Nephron progenitor cell (in vitro differentiated cells): ENCODE data around the gene VDR.

Experiments used
- DNase-seq: peaks from one replicate; pipeline ENCODE4 v3.0.0; 2021
- H3K27ac Mint-ChIP-seq: 2 replicates; pipeline ENCODE4 v1.8.0; 2021; ENCODE audit warnings: mild to moderate bottlenecking, moderate library complexity, mixed read lengths
- H3K27me3 Mint-ChIP-seq: 2 replicates; pipeline ENCODE4 v1.8.0; 2021; ENCODE audit warnings: mild to moderate bottlenecking, low read depth, mixed read lengths; ENCODE audit not compliant: poor library complexity
- H3K36me3 Mint-ChIP-seq: 2 replicates; pipeline ENCODE4 v1.8.0; 2021; ENCODE audit warnings: low read depth, mixed read lengths
- H3K4me1 Mint-ChIP-seq: 2 replicates; pipeline ENCODE4 v1.8.0; 2021; ENCODE audit warnings: mixed read lengths
- H3K4me3 Mint-ChIP-seq: 2 replicates; pipeline ENCODE4 v1.8.0; 2021; ENCODE audit warnings: mild to moderate bottlenecking, moderate library complexity, mixed read lengths
- H3K9me3 Mint-ChIP-seq: 2 replicates; pipeline ENCODE4 v1.8.0; 2021; ENCODE audit warnings: mild to moderate bottlenecking, moderate library complexity, mixed read lengths
- TF ChIP-seq, protein P1 (sequence below): fragments of 200-600 bp; sonication (generic); IDR thresholded peaks from 2 replicates; pipeline ENCODE4 v1.5.0; 2021; ENCODE audit warnings: antibody characterized with exemption

Gene VDR

DNA sequence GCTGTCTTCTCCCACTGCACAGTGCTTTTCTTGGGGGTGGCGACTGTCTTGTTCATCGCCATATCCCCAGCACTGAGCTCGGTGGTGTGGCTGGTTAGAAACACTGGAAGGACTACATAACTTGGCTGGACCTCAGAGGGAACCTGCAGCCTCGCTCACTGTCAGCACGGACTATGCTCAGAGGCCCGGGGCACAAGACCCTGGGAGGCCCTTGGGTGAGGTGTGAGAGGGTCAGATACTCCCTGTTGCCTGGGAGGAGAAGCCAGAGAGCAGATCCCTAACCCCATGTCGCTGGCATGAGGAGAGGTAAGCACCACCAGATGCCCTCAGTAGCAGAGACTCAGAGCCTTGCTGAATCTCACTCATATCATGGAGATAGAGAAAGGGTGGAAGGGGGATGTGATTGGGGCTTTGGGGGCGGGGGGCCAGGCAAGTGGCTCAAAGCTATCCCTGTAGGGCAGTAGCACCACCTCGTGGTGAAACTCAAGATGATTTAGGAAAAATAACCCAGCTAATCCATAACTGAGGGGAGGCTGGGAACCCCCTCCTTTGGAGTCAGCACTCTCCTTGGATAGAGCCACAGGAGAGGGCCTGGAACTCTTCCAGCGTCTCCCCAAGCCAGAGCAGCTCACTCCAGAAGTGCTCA lies 66.4 kb downstream of the VDR start:
- DNase-seq = peak; percentile 50
- no peak overlapping the region for H3K4me3 Mint-ChIP-seq
- no peaks in the 10 kb centered on the region for H3K36me3 Mint-ChIP-seq
- TF ChIP-seq, protein P1, sequence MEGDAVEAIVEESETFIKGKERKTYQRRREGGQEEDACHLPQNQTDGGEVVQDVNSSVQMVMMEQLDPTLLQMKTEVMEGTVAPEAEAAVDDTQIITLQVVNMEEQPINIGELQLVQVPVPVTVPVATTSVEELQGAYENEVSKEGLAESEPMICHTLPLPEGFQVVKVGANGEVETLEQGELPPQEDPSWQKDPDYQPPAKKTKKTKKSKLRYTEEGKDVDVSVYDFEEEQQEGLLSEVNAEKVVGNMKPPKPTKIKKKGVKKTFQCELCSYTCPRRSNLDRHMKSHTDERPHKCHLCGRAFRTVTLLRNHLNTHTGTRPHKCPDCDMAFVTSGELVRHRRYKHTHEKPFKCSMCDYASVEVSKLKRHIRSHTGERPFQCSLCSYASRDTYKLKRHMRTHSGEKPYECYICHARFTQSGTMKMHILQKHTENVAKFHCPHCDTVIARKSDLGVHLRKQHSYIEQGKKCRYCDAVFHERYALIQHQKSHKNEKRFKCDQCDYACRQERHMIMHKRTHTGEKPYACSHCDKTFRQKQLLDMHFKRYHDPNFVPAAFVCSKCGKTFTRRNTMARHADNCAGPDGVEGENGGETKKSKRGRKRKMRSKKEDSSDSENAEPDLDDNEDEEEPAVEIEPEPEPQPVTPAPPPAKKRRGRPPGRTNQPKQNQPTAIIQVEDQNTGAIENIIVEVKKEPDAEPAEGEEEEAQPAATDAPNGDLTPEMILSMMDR = peak; percentile 51
- H3K27me3 Mint-ChIP-seq = peaks cover 38% of the 10 kb centered on the region
- H3K9me3 Mint-ChIP-seq = no peaks in the 10 kb centered on the region
- H3K4me1 Mint-ChIP-seq = peaks cover 93% of the 10 kb centered on the region
- H3K27ac Mint-ChIP-seq = no peak overlapping the region

DNA sequence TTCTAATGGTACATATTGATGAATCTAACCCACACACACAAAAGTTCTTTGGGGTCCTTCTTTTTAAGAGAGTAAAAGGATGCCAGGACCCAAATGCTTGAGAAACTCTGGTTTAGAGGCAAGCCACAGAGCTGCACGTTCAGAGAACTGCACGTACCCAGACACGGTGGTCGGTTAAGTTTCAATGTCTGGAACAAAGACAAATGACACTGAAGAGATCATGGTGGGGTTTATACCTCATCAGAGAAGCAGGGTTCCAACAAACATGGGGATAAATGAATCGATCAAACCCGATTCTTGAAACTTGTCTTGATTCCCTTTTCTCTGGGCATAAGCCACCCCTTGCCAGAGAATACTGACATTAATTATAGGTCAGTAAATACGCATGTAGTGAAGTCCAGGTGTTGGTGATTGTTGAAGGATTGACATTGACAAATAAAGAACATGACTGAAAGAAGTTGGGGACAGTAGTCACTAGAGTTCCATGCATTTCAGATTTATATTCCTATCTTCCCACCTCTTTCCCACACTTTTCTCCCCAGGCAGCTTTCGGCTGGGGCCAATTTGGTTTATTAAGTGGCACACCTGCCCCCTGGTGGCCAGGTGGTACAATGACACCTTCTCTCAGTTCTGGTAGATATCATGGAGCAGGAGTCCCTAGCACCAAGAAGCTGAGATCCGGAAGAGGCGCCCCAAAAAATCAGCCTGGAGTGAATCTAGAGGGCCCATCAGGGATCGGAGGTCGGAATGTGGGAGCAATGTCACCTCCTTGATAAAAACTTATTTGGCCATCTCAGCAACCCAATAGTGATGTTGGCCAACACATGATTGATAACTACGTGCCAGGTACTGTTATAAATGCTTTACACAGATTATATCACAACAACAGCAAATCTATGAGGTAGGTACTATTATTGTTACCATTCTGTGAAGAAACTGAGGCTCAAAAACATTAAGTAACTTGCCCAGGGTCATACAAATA lies 67.3 kb downstream of the VDR start:
- peak; percentile 76 for DNase-seq
- H3K27me3 Mint-ChIP-seq = peaks cover 39% of the 10 kb centered on the region
- peak overlapping the region; percentile 5 for H3K4me3 Mint-ChIP-seq
- no peaks in the 10 kb centered on the region for H3K36me3 Mint-ChIP-seq
- TF ChIP-seq, protein P1 = peak; percentile 89
- H3K9me3 Mint-ChIP-seq = no peaks in the 10 kb centered on the region
- peaks cover 93% of the 10 kb centered on the region for H3K4me1 Mint-ChIP-seq
- no peak overlapping the region for H3K27ac Mint-ChIP-seq

DNA sequence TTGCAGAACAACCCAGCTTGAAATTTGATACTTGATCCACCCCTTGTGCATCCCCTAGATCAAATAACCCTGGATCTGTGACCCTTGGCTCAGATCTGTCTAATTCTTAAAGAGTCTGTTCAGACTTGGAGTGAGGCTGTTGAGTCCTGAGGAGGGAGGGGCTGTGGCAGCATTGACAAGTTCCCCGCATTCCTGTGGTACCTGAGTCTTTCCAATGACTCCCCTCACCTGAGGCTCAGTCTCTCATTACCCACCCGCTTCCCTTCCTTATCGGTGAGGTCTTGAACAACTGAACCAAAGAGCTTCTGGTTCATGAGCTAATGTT lies 69.0 kb downstream of the VDR start:
- Mint-ChIP-seq H3K27ac (peak overlapping the region; percentile 88), H3K4me3 (peak overlapping the region; percentile 1)
- TF ChIP-seq, protein P1 = no peak

DNA sequence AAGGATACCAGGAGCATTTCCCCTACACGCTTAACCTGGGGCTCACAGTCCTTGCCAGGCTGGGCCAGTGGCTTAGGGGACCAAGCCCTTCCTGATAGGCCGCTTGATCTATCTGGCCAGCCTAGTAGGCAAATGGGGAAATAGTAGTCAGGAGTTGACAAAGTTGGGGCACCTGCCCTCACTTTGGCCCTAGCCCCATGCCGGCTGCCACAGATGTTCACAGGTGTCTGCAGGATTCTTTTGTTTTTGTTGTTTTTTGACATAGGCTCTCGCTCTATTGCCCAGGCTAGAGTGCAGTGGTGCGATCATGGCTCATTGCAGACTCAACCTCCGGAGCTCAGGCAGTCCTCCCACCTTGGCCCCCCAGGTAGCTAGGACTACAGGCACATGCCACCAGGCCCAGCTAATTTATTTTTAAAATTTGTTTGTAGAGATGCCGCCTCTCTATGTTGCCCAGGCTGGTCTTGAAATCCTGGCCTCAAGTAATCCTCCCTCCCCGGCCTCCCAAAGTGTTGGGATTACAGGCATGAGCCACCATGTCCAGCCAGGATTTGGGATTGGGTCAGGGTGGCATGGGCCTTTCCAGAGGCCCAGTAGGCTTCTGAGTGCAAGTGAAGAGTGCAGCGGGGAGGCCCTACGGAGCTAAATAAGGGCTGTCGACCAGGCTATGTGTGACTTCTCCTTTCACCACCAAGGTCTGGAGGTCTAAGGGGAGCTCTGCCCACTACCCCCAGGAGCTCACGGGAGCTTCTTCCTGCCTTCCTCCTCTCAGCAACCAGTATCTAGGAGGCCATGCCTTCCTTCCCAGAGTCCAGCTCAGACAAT lies 69.6 kb downstream of the VDR start:
- Mint-ChIP-seq H3K27me3 (peaks cover 30% of the 10 kb centered on the region), H3K27ac (peak overlapping the region; percentile 88), H3K4me1 (peaks cover 97% of the 10 kb centered on the region), H3K36me3 (no peaks in the 10 kb centered on the region), H3K9me3 (no peaks in the 10 kb centered on the region), H3K4me3 (peak overlapping the region; percentile 1)
- TF ChIP-seq, protein P1 = no peak
- DNase-seq = no peak

More for the DNA sequence above, 69.0 kb downstream of the VDR start:
- Mint-ChIP-seq H3K9me3 (no peaks in the 10 kb centered on the region), H3K4me1 (peaks cover 97% of the 10 kb centered on the region), H3K27me3 (peaks cover 34% of the 10 kb centered on the region), H3K36me3 (no peaks in the 10 kb centered on the region)
- DNase-seq = no peak

DNA sequence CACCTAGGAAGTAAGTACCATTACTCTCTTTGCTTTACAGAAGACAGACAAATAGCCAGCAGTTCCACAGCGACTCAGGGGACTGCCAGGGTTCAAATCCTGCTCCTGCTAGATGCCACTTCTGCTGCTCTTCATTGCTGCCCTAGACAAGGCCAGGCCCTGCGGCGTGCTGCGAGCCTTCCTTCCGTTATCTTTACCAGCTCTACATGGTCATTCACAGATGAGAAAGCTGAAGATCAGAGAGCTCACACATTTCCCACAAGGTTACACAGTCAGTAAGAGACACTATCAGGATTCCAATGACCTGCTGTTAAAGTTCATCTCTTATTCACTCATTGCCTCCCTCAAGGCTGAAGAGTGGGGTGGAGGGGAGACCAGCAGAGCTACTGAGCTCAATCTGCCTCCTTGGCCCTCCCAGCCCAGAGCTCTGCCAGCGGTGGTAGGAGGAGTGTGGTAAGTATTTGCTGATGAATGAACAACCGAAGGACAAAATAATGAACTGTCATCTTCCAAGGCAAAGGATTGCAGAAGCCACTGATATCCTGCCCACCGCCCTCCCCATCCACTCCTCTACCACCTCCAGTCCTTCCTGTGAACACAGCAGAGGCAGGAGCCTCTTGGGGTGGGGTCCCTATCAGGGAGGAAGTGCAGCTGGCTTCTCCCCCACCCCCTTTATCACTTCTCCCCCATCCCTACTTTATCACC lies 70.4 kb downstream of the VDR start:
- Mint-ChIP-seq H3K4me3 (no peak overlapping the region), H3K36me3 (no peaks in the 10 kb centered on the region), H3K4me1 (peaks cover 94% of the 10 kb centered on the region), H3K9me3 (no peaks in the 10 kb centered on the region), H3K27me3 (peaks cover 25% of the 10 kb centered on the region), H3K27ac (peak overlapping the region; percentile 29)
- DNase-seq = no peak
- TF ChIP-seq, protein P1 = no peak
